ENCODE results near the gene VSIG8.
A peak's percentile ranks its signal among the peaks of the same experiment; 100 is the strongest.

Gene VSIG8

GRCh38 chr1:159869607-159870006 is 7.2 kb upstream of the VSIG8 start:
- no peak overlapping the region for H3K4me3 ChIP-seq (ENCODE audit: low read depth, low read length)
- no peak for DNase-seq (ENCODE audit: low read depth, low spot score)
- no peak for TF ChIP-seq CTCF (IDR thresholded peaks at IDR 0.05; ENCODE audit: low read depth, low read length)
- in situ Hi-C loops (cut with HindIII; ENCODE audit: low sequenced_read_pairs) = no loop called here

GRCh38 chr1:159869173-159869572 is 6.7 kb upstream of the VSIG8 start:
- no peak for TF ChIP-seq CTCF (IDR thresholded peaks at IDR 0.05; ENCODE audit: low read depth, low read length)
- DNase-seq (ENCODE audit: low read depth, low spot score) = peak; percentile 82
- in situ Hi-C loops (cut with HindIII; ENCODE audit: low sequenced_read_pairs) = no loop called here
- no peak overlapping the region for H3K4me3 ChIP-seq (ENCODE audit: low read depth, low read length)

GRCh38 chr1:159868766-159869165 is 6.3 kb upstream of the VSIG8 start:
- DNase-seq (ENCODE audit: low read depth, low spot score) = no peak
- no peak for TF ChIP-seq CTCF (IDR thresholded peaks at IDR 0.05; ENCODE audit: low read depth, low read length)
- H3K4me3 ChIP-seq (ENCODE audit: low read depth, low read length) = no peak overlapping the region
- in situ Hi-C loops (cut with HindIII; ENCODE audit: low sequenced_read_pairs) = no loop called here

- no peak overlapping the region for H3K4me3 ChIP-seq (ENCODE audit: low read depth, low read length)
- DNase-seq (ENCODE audit: low read depth, low spot score) = no peak
- in situ Hi-C loops (cut with HindIII; ENCODE audit: low sequenced_read_pairs) = no loop called here
- no peak for TF ChIP-seq CTCF (IDR thresholded peaks at IDR 0.05; ENCODE audit: low read depth, low read length)
These were observed 5.2 kb upstream of the VSIG8 start for GRCh38 chr1:159867664-159868026.

GRCh38 chr1:159866905-159867663 is 4.6 kb upstream of the VSIG8 start:
- no peak for TF ChIP-seq CTCF (IDR thresholded peaks at IDR 0.05; ENCODE audit: low read depth, low read length)
- in situ Hi-C loops (cut with HindIII; ENCODE audit: low sequenced_read_pairs) = no loop called here
- DNase-seq (ENCODE audit: low read depth, low spot score) = no peak
- H3K4me3 ChIP-seq (ENCODE audit: low read depth, low read length) = no peak overlapping the region

GRCh38 chr1:159866066-159866465 is 3.6 kb upstream of the VSIG8 start:
- DNase-seq (ENCODE audit: low read depth, low spot score) = no peak
- TF ChIP-seq CTCF (IDR thresholded peaks at IDR 0.05; ENCODE audit: low read depth, low read length) = no peak
- H3K4me3 ChIP-seq (ENCODE audit: low read depth, low read length) = no peak overlapping the region
- in situ Hi-C loops (cut with HindIII; ENCODE audit: low sequenced_read_pairs) = no loop called here

Measured in astrocyte of the spinal cord (primary cell).